GM18519 (cell line): Measurements from ENCODE around the gene ABCG5.

Experiments
- ATAC-seq: cut with Tn5 transposase; IDR thresholded peaks from one replicate; pipeline ENCODE4 v1.9.1; 2021; ENCODE audit warnings: mild to moderate bottlenecking, moderate library complexity; ENCODE audit not compliant: unreplicated experiment, low FRiP score

ABCG5 gene

GRCh38 chr2:43838560-43839267 lies at the start of gene ABCG5, which contains the start of gene ABCG8:
ABCG5 (minus strand) TSS chr2:43838839; CDS start chr2:43838679, 160 bp downstream.
ABCG8 (plus strand) TSS chr2:43838971; CDS start chr2:43839054, 83 bp downstream.
- ATAC-seq, result no peak

GRCh38 chr2:43887176-43887575 lies 48.5 kb upstream of the ABCG5 start:
- no peak for ATAC-seq

- no peak for ATAC-seq
Observed at GRCh38 chr2:43885132-43885632, 46.5 kb upstream of the ABCG5 start.

- ATAC-seq, result no peak
Observed at GRCh38 chr2:43884689-43885088, 46.0 kb upstream of the ABCG5 start.

- ATAC-seq, result no peak
Observed at GRCh38 chr2:43882312-43882711, 43.7 kb upstream of the ABCG5 start.

- ATAC-seq, result no peak
Observed at GRCh38 chr2:43880952-43881351, 42.3 kb upstream of the ABCG5 start.

GRCh38 chr2:43880471-43880870 lies 41.8 kb upstream of the ABCG5 start:
- ATAC-seq, result no peak

GRCh38 chr2:43879261-43879660 lies 40.6 kb upstream of the ABCG5 start:
- ATAC-seq, result no peak

GRCh38 chr2:43877782-43878464 lies 39.3 kb upstream of the ABCG5 start:
- ATAC-seq, result peak; percentile 67

GRCh38 chr2:43874776-43875451 lies 36.3 kb upstream of the ABCG5 start:
- ATAC-seq, result no peak

- ATAC-seq, result no peak
Observed at GRCh38 chr2:43872151-43872550, 33.5 kb upstream of the ABCG5 start.

- no peak for ATAC-seq
Observed at GRCh38 chr2:43855292-43855691, 16.7 kb upstream of the ABCG5 start.

GRCh38 chr2:43854671-43855070 lies 16.0 kb upstream of the ABCG5 start:
- no peak for ATAC-seq

GRCh38 chr2:43853141-43854081 lies 14.8 kb upstream of the ABCG5 start:
- ATAC-seq, result no peak

GRCh38 chr2:43852196-43852730 lies 13.6 kb upstream of the ABCG5 start:
- no peak for ATAC-seq

- ATAC-seq, result no peak
Observed at GRCh38 chr2:43851011-43851980, 12.7 kb upstream of the ABCG5 start.

GRCh38 chr2:43848214-43848613 lies 9.6 kb upstream of the ABCG5 start:
- ATAC-seq, result no peak

- ATAC-seq, result no peak
Observed at GRCh38 chr2:43846140-43846793, 7.6 kb upstream of the ABCG5 start.
